Astrocyte (in vitro differentiated cells and primary cell): ENCODE data around the gene F7. TPM values are rescaled to one million over a fixed set of nuclear protein-coding genes. Genes with fewer than 3 reads are reported as not detected.

Source experiments
- DNase-seq: peaks from one replicate; pipeline ENCODE4 v3.0.0-alpha.2; 2010; ENCODE audit warnings: low read depth
- FAIRE-seq: peaks from 2 replicates; lab custom pipeline; 2011; peaks lifted over from hg19 to GRCh38; lab: Jason Lieb, UNC
- H2AFZ ChIP-seq: 2 replicates; pipeline ENCODE4 v1.6.0; 2012; ENCODE audit warnings: low read depth, low read length, inconsistent platforms
- H3K27ac ChIP-seq: 2 replicates; pipeline ENCODE4 v1.5.1; 2011; ENCODE audit warnings: low read depth, low read length, inconsistent platforms
- H3K27me3 ChIP-seq: 2 replicates; pipeline ENCODE4 v1.6.0; 2011; ENCODE audit warnings: low read length, inconsistent platforms; ENCODE audit not compliant: insufficient read depth
- H3K36me3 ChIP-seq: 2 replicates; pipeline ENCODE4 v1.5.1; 2011; ENCODE audit warnings: low read length, inconsistent platforms; ENCODE audit not compliant: insufficient read depth
- H3K4me1 ChIP-seq: 2 replicates; pipeline ENCODE4 v1.5.1; 2011; ENCODE audit warnings: low read length, inconsistent platforms; ENCODE audit not compliant: insufficient read depth
- H3K4me2 ChIP-seq: 2 replicates; pipeline ENCODE4 v1.6.0; 2012; ENCODE audit warnings: low read length, inconsistent platforms
- H3K4me3 ChIP-seq: 2 replicates; pipeline ENCODE4 v1.5.1; 2011; ENCODE audit warnings: low read depth, mild to moderate bottlenecking, low read length, inconsistent platforms; ENCODE audit not compliant: insufficient read depth
- H3K79me2 ChIP-seq: 2 replicates; pipeline ENCODE4 v1.6.0; 2012; ENCODE audit warnings: mild to moderate bottlenecking, low read length, inconsistent platforms; ENCODE audit not compliant: insufficient read depth
- H3K9ac ChIP-seq: 2 replicates; pipeline ENCODE4 v1.6.0; 2012; ENCODE audit warnings: mild to moderate bottlenecking, low read length, inconsistent platforms
- H3K9me3 ChIP-seq: 2 replicates; pipeline ENCODE4 v1.5.1; 2012; ENCODE audit warnings: low read depth, mild to moderate bottlenecking, low read length, inconsistent platforms; ENCODE audit not compliant: insufficient read depth
- H4K20me1 ChIP-seq: 2 replicates; pipeline ENCODE4 v1.6.0; 2012; ENCODE audit warnings: low read length, inconsistent platforms; ENCODE audit not compliant: insufficient read depth
- H3K27ac Mint-ChIP-seq: one replicate; pipeline ENCODE4 v1.8.0; 2021; ENCODE audit warnings: mild to moderate bottlenecking, mixed read lengths; ENCODE audit not compliant: unreplicated experiment
- H3K27me3 Mint-ChIP-seq: one replicate; pipeline ENCODE4 v1.8.0; 2021; ENCODE audit warnings: low read depth, mixed read lengths; ENCODE audit not compliant: unreplicated experiment
- H3K36me3 Mint-ChIP-seq: one replicate; pipeline ENCODE4 v1.8.0; 2021; ENCODE audit warnings: low read depth, mixed read lengths; ENCODE audit not compliant: unreplicated experiment
- H3K4me1 Mint-ChIP-seq: one replicate; pipeline ENCODE4 v1.8.0; 2021; ENCODE audit warnings: low read depth, mixed read lengths; ENCODE audit not compliant: unreplicated experiment
- H3K4me3 Mint-ChIP-seq: one replicate; pipeline ENCODE4 v1.8.0; 2021; ENCODE audit warnings: mild to moderate bottlenecking, moderate library complexity, mixed read lengths; ENCODE audit not compliant: unreplicated experiment
- H3K9me3 Mint-ChIP-seq: one replicate; pipeline ENCODE4 v1.8.0; 2021; ENCODE audit warnings: mild to moderate bottlenecking, mixed read lengths; ENCODE audit not compliant: unreplicated experiment
- EZH2 ChIP-seq: IDR thresholded peaks from 2 replicates; pipeline ENCODE4 v1.6.1; 2012; ENCODE audit warnings: mild to moderate bottlenecking, low read length, inconsistent platforms; ENCODE audit not compliant: insufficient read depth
- total RNA-seq: library from RNA; stranded (reverse); gene quantifications from 2 replicates; pipeline ENCODE4 v1.2.1, GENCODE V29; 2021
- TF ChIP-seq, protein P1 (sequence below): IDR thresholded peaks from 2 replicates; pipeline ENCODE4 v1.5.1; 2011; ENCODE audit warnings: low read depth, mild to moderate bottlenecking, inconsistent platforms, low read length, moderate library complexity; ENCODE audit not compliant: insufficient read depth

The F7 gene
- total RNA-seq, 1 donor from 2014 or later, result not detected

DNA sequence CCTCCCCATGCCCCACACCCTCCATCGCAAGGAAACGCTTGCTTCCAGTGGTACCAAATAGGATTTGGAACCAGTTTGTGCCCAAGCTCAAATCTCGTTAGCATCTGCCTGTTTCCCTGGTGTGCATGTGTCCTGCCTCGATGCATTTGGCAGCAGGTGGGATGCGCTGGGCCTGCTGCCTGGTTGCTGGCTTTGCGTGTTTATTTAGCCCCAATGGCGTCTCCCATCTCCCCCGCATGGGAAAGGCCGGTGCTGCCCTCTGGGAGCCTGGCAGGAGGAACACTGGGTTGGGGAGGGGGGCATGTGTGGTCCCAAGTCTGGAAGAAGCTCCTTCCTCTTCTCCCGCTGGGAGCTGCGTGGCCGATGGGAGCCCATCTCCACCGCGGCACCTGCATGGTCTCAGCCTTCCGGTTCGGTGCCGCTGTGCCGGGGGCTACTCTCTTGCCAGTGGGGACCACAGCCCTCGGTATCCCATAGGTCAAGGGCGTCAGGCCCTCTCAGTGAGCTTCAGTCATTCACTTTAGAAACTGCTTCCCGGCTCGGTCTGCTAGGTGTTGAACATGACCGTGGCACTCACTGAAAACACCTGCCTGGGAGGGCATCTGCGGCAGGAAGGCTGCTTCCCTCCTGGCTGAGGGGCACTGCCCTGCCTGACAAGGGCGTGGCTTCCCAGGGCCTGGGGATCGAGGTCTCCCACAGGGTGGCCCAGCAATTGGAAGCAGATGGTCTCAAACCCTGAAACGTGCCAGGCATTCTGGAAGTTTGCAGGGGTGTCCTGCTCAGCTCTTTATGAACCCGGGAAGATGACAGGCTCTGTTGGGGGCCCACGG, 11.8 kb upstream of the F7 start:
- no peaks in the 10 kb centered on the region for H4K20me1 ChIP-seq
- H3K9ac ChIP-seq, result no peak overlapping the region
- no peak overlapping the region for H3K4me2 ChIP-seq
- TF ChIP-seq EZH2, result no peak
- TF ChIP-seq, protein P1, sequence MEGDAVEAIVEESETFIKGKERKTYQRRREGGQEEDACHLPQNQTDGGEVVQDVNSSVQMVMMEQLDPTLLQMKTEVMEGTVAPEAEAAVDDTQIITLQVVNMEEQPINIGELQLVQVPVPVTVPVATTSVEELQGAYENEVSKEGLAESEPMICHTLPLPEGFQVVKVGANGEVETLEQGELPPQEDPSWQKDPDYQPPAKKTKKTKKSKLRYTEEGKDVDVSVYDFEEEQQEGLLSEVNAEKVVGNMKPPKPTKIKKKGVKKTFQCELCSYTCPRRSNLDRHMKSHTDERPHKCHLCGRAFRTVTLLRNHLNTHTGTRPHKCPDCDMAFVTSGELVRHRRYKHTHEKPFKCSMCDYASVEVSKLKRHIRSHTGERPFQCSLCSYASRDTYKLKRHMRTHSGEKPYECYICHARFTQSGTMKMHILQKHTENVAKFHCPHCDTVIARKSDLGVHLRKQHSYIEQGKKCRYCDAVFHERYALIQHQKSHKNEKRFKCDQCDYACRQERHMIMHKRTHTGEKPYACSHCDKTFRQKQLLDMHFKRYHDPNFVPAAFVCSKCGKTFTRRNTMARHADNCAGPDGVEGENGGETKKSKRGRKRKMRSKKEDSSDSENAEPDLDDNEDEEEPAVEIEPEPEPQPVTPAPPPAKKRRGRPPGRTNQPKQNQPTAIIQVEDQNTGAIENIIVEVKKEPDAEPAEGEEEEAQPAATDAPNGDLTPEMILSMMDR, result no peak
- Mint-ChIP-seq H3K36me3 (no peaks in the 10 kb centered on the region), H3K27me3 (peaks cover 55% of the 10 kb centered on the region), H3K4me1 (no peaks in the 10 kb centered on the region), H3K27ac (no peak overlapping the region), H3K9me3 (no peaks in the 10 kb centered on the region), H3K4me3 (no peak overlapping the region)
- no peaks in the 10 kb centered on the region for H3K36me3 ChIP-seq
- H3K27me3 ChIP-seq, result peaks cover 12% of the 10 kb centered on the region
- FAIRE-seq, result no peak
- no peak overlapping the region for H3K27ac ChIP-seq
- no peak for DNase-seq
- no peak overlapping the region for H3K4me3 ChIP-seq
- H3K4me1 ChIP-seq, result peaks cover 4% of the 10 kb centered on the region
- H3K9me3 ChIP-seq, result no peaks in the 10 kb centered on the region
- H2AFZ ChIP-seq, result no peak overlapping the region
- no peaks in the 10 kb centered on the region for H3K79me2 ChIP-seq

- H3K9ac ChIP-seq, result no peak overlapping the region
- peaks cover 52% of the 10 kb centered on the region for H3K27me3 Mint-ChIP-seq
Observed at GRCh38 chr13:113094410-113094800, 11.2 kb upstream of the F7 start.

More at GRCh38 chr13:113094410-113094800, 11.2 kb upstream of the F7 start:
- Histone ChIP-seq H3K4me3 (no peak overlapping the region), H3K4me2 (no peak overlapping the region), H3K4me1 (peaks cover 4% of the 10 kb centered on the region), H3K36me3 (no peaks in the 10 kb centered on the region), H3K9me3 (no peaks in the 10 kb centered on the region), H4K20me1 (no peaks in the 10 kb centered on the region), H2AFZ (no peak overlapping the region), H3K27me3 (peaks cover 17% of the 10 kb centered on the region), H3K79me2 (no peaks in the 10 kb centered on the region), H3K27ac (no peak overlapping the region)
- FAIRE-seq, result no peak
- DNase-seq, result no peak
- TF ChIP-seq, protein P1, result no peak
- TF ChIP-seq EZH2, result no peak
- Mint-ChIP-seq H3K27ac (no peak overlapping the region), H3K4me1 (no peaks in the 10 kb centered on the region), H3K9me3 (no peaks in the 10 kb centered on the region), H3K36me3 (no peaks in the 10 kb centered on the region), H3K4me3 (no peak overlapping the region)
